Lung microvascular endothelial cell (primary cell): ENCODE data around the gene HSFX4. TPM values are rescaled to one million over a fixed set of nuclear protein-coding genes. Genes with fewer than 3 reads are reported as not detected.
"Not testable (repeated sequence)": the region's sequence is repeated elsewhere in the genome, so short reads cannot be mapped to it uniquely, and the experiment has no call there.

Source experiments
- DNase-seq, 2 donors: peaks; one replicate each; pipeline versions ENCODE4 v3.0.0 to v3.0.0-alpha.2; 2010; ENCODE audit warnings: low read depth in 2 of 2
- total RNA-seq: library from RNA; depleted of rRNA; stranded (reverse); fragments of >200 nt; gene quantifications from 2 replicates; pipeline ENCODE4 v1.2.1, GENCODE V29; 2014

The HSFX4 gene
- total RNA-seq, 1 donor from 2014 or later: not detected

- peak in 1 of 2 donors; percentile 20 for DNase-seq
Measured at GRCh38 chrX:149937871-149938426, 8.6 kb downstream of the HSFX4 start.

GRCh38 chrX:149938427-149938880, 9.1 kb downstream of the HSFX4 start, which contains the start of gene EOLA2:
Gene EOLA2, minus strand, starts transcription at chrX:149938491. Its CDS starts 4,617 bp downstream, at chrX:149933874.
- peak; percentile 99 for DNase-seq

GRCh38 chrX:149938881-149939654, 9.7 kb downstream of the HSFX4 start:
- DNase-seq: peak; percentile 93 to 95

- no peak for DNase-seq
Measured at GRCh38 chrX:149939655-149939904, 10.2 kb downstream of the HSFX4 start.

GRCh38 chrX:149939905-149940673, 10.7 kb downstream of the HSFX4 start:
- DNase-seq: peak; percentile 96 to 98

GRCh38 chrX:149940674-149941024, 11.3 kb downstream of the HSFX4 start:
- DNase-seq: not testable (repeated sequence)

GRCh38 chrX:149945087-149945670, 15.8 kb downstream of the HSFX4 start:
- DNase-seq: not testable (repeated sequence)

- DNase-seq: not testable (repeated sequence)
Measured at GRCh38 chrX:149945820-149946219, 16.4 kb downstream of the HSFX4 start.

- DNase-seq: not testable (repeated sequence)
Measured at GRCh38 chrX:149946932-149947331, 17.6 kb downstream of the HSFX4 start.

- no peak for DNase-seq
Measured at GRCh38 chrX:149948016-149948415, 18.6 kb downstream of the HSFX4 start.

GRCh38 chrX:149949743-149950436, 20.5 kb downstream of the HSFX4 start:
- no peak for DNase-seq

- DNase-seq: peak; percentile 62 to 74
Measured at GRCh38 chrX:149950681-149951080, 21.3 kb downstream of the HSFX4 start.

GRCh38 chrX:149961572-149961971, 32.2 kb downstream of the HSFX4 start:
- DNase-seq: no peak

- no peak for DNase-seq
Measured at GRCh38 chrX:149962010-149962409, 32.6 kb downstream of the HSFX4 start.

- DNase-seq: peak; percentile 72 to 81
Measured at GRCh38 chrX:149962859-149963757, 33.7 kb downstream of the HSFX4 start.

GRCh38 chrX:149979126-149979644, 49.8 kb downstream of the HSFX4 start:
- no peak for DNase-seq
